ENCODE results near the gene ATE1.

GRCh38 chr10:121830101-121830500 lies 97.7 kb downstream of the ATE1 start:
- TF ChIP-seq ZNF274 (IDR thresholded peaks at IDR 0.05; ENCODE audit: low read depth, low read length) = no peak
- TF ChIP-seq CTCF (IDR thresholded peaks at IDR 0.05 in 2 of 3, conservative IDR thresholded peaks at IDR 0.05 in 1 of 3; ENCODE audit: borderline replicate concordance in 1 of 3, insufficient read depth in 1 of 3, low read depth in 2 of 3, low read length in 2 of 3) = no peak
- TF ChIP-seq POLR2A (IDR thresholded peaks at IDR 0.05; ENCODE audit: borderline replicate concordance, extremely low read depth, insufficient read depth, insufficient read length) = no peak
- no peak for TF ChIP-seq POLR2AphosphoS5 (IDR thresholded peaks at IDR 0.05; ENCODE audit: low read depth, low read length)
- no peak for TF ChIP-seq YY1 (IDR thresholded peaks at IDR 0.05; ENCODE audit: extremely low read depth, insufficient replicate concordance, low read depth, low read length)
- no peak for TF ChIP-seq RAD21 (IDR thresholded peaks at IDR 0.05; ENCODE audit: low read depth)
- no peak for TF ChIP-seq SP1 (IDR thresholded peaks at IDR 0.05; ENCODE audit: low read depth)
- TF ChIP-seq REST (IDR thresholded peaks at IDR 0.05; ENCODE audit: low read depth) = no peak
- no peak for TF ChIP-seq MAX (IDR thresholded peaks at IDR 0.05)
- TF ChIP-seq ATF3 (IDR thresholded peaks at IDR 0.05) = no peak
- TF ChIP-seq EZH2 (IDR thresholded peaks at IDR 0.05) = no peak
- TF ChIP-seq SIN3A (IDR thresholded peaks at IDR 0.05; ENCODE audit: low read depth) = no peak
- TF ChIP-seq CEBPB (IDR thresholded peaks at IDR 0.05; ENCODE audit: low read depth) = no peak
- TF ChIP-seq EGR1 (IDR thresholded peaks at IDR 0.05; ENCODE audit: low read depth) = no peak

Measured in HCT116 (cell line).